Measurements from ENCODE around the gene NEU4.
"Not testable (repeated sequence)": the region's sequence is repeated elsewhere in the genome, so short reads cannot be mapped to it uniquely, and the experiment has no call there.

The NEU4 gene, protein sequence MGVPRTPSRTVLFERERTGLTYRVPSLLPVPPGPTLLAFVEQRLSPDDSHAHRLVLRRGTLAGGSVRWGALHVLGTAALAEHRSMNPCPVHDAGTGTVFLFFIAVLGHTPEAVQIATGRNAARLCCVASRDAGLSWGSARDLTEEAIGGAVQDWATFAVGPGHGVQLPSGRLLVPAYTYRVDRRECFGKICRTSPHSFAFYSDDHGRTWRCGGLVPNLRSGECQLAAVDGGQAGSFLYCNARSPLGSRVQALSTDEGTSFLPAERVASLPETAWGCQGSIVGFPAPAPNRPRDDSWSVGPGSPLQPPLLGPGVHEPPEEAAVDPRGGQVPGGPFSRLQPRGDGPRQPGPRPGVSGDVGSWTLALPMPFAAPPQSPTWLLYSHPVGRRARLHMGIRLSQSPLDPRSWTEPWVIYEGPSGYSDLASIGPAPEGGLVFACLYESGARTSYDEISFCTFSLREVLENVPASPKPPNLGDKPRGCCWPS

DNA sequence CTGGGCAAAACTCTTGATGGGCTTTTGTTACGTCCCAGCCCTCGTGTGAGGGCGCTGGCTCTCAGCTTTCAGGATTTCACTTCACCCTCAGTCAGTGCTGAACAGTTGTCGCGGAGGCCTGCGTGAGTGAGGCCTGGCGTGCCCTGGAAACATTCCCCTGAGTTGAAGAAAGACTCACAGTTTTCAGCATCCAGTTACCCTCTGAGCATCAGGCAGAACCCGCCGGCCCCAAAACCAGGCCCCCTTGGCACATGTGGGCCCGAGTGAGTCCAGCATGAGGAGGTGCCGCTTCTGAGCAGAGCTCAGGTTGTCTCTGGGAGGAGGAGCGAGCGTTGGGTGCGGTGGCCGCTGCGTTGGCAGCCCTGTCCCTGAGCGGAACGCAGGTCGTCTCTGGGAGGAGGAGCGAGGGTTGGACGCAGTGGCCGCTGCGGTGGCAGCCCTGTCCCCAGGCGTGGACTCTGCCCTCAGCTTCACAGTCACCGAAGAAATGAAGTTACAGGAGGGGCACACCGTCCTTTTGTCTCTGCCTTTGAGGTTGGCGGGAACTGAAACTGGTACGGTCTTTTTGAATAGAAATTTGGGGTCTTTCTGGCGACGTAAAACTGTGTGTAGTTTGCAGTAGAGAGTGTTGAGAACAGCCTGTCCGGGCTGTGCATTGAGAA, at the start of gene NEU4:
Gene NEU4 (plus strand): TSS at position 473 of the 662 bp plus-strand sequence. CDS start 5,292 bp downstream, outside the sequence.
- DNase-seq: no peak

- not testable (repeated sequence) for DNase-seq
Measured at GRCh38 chr2:241759893-241760292, 49.1 kb upstream of the NEU4 start.

GRCh38 chr2:241760301-241760771, 48.7 kb upstream of the NEU4 start:
- DNase-seq: no peak

DNA sequence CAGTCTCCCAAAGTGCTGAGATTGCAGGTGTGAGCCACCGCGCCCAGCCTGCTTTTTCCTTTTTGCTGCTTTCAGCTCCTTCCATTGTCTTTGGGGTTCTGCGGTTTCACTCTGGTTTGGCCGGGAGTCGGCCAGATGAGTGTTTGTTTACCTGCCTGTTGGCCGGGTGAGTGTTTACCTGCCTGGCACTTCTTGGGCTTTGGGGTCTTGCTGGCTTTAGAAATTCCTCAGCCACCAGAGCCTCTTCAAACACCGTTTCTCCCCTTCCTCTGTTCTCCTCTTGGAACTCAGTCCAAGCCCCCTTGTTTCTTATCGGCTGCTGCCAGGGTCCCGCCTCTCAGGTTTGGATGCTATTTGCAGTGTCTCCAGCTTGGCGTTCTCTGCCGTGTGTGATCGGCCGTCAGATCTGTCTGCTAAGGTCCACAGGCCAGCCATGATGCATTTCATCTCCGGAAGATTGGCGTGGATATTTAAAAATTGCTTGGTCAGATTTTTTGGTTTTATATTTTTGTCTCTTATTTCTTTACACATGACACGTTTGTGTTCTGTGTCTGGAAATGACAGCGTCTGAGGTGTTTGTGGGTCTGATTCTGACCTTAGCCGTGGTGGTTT, 46.6 kb upstream of the NEU4 start:
- DNase-seq: no peak

DNA sequence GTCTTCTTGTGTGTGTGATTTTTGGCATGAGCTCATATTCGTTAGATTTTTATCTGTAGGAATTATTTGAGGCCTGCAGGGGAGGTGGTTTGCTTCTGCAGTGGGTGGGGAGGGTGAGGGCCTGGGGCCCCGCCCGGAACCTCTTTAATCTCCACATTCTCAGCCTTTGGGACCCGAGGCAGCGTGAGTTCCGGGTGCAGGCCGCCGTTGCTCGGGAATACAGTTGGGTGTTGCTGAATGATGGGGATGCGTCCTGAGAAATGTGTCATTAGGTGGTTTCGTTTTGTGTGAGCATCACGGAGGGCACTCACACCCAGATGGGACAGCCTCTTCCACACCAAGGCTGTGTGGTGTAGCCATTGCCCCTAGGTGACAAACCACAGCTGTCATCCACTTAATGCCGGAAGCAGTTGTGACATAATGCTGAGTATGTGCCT, 46.0 kb upstream of the NEU4 start:
- no peak for DNase-seq

DNA sequence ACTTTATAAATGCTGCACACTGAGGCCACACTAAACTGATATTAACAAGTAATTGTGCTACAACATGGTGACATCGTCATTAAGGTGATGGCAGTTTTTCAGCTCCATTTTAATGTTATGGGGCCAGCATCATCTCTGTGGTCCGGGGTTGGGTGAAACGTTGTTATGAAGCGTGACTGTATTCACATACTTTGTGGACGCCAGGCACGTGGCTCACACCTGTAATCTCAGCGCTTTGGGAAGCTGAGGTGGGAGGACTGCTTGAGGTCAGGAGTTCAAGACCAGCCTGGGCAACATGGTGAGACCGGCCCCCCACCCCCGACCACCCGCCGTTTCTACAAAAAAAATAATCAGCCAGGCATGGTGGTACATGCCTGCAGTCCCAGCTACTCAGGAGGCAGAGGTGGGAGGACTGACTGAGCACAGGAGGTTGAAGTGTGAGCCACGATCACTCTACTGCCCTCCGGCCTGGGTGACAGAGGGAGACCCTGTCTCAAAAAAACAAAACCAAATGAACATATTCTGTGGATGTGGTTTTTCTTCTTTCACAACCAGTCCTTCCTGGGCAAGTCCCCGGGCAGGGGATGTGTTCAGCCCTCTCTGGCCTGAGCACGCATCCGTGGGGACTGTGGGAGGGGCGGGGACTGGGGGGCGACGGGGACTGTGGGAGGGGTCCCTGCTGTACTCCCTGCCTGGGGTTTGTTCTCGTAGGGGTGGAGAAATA, 45.3 kb upstream of the NEU4 start:
- DNase-seq: no peak

- no peak for DNase-seq
Measured at GRCh38 chr2:241764275-241765241, 44.4 kb upstream of the NEU4 start.

DNA sequence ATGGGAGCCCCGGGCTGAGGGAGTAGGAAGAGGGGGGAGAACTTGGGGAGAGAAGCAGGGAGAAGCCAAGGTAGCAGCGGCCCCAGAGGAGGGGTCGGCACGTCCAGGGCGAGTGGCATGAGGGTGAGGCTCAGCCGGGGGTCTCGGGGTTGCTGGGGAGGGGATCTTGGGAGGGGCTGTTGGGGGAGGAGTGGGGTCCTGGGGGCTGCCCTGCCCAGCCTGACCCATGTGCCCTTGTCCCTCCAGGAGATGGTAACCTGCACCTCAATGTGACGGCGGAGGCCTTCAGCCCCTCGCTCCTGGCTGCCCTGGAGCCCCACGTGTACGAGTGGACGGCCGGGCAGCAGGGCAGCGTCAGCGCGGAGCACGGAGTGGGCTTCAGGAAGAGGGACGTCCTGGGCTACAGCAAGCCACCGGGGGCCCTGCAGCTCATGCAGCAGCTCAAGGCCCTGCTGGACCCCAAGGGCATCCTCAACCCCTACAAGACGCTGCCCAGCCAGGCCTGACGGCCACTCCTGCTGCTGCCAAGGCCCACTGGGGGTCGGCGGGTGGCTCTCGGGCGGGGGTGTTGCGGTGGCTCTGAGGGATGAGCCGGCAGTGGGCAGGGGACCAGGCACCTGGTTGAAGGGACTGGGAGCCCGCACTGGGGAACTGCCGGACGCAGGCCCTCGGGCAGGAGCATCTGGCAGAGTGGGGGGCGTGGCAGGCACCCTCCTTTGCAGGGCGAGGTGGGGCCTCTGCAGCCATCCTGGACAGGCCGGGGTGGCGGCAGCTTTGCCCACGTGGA, 41.3 kb upstream of the NEU4 start:
- DNase-seq: no peak

- no peak for DNase-seq
Measured at GRCh38 chr2:241768251-241768711, 40.7 kb upstream of the NEU4 start.

DNA sequence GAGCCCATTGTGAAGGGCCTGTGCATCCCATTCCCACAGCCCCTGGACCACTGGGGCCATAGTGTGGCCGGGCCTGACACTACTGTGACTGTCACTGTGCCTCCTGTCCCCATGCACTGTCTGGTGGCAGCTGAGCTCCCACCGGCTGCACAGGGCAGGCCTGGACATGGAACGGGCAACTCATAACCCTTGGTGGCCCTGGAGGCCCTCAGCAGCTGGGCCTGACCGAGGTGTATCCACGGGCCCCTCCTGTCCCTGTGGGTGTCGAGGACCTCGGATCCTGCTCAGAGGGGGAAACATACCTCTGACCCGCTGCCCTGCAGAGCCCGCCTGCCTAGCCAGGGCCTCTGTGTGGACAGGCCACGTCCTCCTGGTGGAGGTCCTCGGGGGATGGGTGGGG, 40.1 kb upstream of the NEU4 start:
- no peak for DNase-seq

DNA sequence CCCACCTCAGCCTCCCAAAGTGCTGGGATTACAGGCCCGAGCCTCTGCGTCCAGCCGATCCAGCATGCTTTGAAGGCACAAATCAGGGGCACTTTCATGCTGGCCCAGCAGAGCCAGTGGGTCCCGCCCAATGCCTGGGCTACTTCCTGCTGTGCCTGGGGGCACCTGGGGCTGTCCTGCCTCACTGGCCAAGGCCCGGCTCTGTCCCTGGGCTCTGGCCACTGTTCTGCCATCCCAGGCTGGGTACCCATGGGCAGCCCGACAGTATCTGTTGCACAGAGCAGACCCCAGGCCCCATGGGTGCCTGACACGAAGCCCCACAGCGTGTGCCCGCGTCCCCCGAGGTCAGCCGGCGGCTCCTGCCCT, 39.2 kb upstream of the NEU4 start:
- no peak for DNase-seq

- no peak for DNase-seq
Measured at GRCh38 chr2:241770185-241770935, 38.6 kb upstream of the NEU4 start.

- no peak for DNase-seq
Measured at GRCh38 chr2:241770936-241771285, 38.1 kb upstream of the NEU4 start.

DNA sequence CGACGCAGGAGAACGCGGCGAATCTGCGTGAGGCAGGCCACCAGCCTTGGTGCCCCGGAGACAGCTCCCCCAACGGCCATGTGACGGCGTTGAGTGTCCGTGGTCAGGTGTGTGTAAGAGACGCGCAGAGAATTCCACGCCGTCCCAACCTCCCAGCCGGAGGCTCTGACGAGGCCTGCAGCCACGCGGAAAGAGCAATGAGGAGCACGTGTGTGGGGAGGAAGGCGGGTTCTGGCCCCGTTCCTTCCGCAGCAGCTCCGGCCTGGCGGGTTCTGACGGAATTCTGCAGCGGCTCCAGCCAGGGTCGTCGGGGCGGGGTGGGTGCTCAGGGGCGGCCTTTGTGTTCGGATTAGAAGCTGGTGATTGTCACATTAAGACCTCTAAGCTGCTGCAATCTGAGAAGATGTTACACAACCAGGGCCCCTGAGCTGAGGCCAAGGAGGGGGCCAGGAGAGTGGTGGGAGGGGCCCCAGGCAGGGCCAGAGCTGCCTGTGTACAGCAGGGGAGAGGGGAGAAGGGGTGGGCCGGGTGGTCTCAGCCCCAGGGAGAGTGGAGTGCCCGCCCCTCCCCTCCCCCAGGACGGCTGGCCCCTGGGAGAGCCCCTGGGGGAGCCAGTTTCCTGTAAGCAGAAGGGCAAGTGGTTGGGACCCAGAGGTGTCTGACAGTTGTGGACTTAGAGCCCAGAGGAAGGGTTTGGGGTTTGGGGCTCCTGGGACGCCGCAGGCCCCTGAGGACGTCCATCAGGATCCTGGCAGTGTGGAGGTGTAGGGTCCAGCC, 37.5 kb upstream of the NEU4 start:
- DNase-seq: no peak

GRCh38 chr2:241772063-241772499, 36.9 kb upstream of the NEU4 start:
- DNase-seq: no peak

- DNase-seq: no peak
Measured at GRCh38 chr2:241773511-241774418, 35.2 kb upstream of the NEU4 start.

GRCh38 chr2:241774419-241775222, 34.4 kb upstream of the NEU4 start:
- DNase-seq: no peak
